HEK293 (cell line): ENCODE data around the gene PHLDB2.

Experiments
- KLF16 ChIP-seq: fragments of 450-650 bp; formaldehyde crosslinking; IDR thresholded peaks from 2 replicates; pipeline ENCODE4 v1.5.1; 2017; ENCODE audit warnings: missing biosample characterization, missing genetic modification characterization
- ZBTB7A ChIP-seq: fragments of 450-650 bp; formaldehyde crosslinking; IDR thresholded peaks from 2 replicates; pipeline ENCODE4 v1.5.1; 2016; ENCODE audit warnings: low read depth, missing biosample characterization, missing genetic modification characterization
- ZNF239 ChIP-seq: fragments of 450-650 bp; formaldehyde crosslinking; IDR thresholded peaks from 2 replicates; pipeline ENCODE4 v1.5.1; 2016; ENCODE audit warnings: missing biosample characterization, missing genetic modification characterization
- ZNF530 ChIP-seq: fragments of 450-650 bp; formaldehyde crosslinking; IDR thresholded peaks from 2 replicates; pipeline ENCODE4 v1.5.1; 2016; ENCODE audit warnings: low read depth, missing biosample characterization, missing genetic modification characterization
- ZSCAN23 ChIP-seq: fragments of 450-650 bp; formaldehyde crosslinking; IDR thresholded peaks from 2 replicates; pipeline ENCODE4 v1.5.1; 2016; ENCODE audit warnings: missing biosample characterization, missing genetic modification characterization
- TF ChIP-seq, protein P1 (sequence below): fragments of 450-650 bp; formaldehyde crosslinking; IDR thresholded peaks from 2 replicates; pipeline ENCODE4 v1.5.1; 2016; ENCODE audit warnings: missing biosample characterization, missing genetic modification characterization, low read depth
- TF ChIP-seq, protein P2 (sequence below): fragments of 450-650 bp; formaldehyde crosslinking; IDR thresholded peaks from 2 replicates; pipeline ENCODE4 v1.5.1; 2016; ENCODE audit warnings: missing biosample characterization, missing genetic modification characterization

DNA sequence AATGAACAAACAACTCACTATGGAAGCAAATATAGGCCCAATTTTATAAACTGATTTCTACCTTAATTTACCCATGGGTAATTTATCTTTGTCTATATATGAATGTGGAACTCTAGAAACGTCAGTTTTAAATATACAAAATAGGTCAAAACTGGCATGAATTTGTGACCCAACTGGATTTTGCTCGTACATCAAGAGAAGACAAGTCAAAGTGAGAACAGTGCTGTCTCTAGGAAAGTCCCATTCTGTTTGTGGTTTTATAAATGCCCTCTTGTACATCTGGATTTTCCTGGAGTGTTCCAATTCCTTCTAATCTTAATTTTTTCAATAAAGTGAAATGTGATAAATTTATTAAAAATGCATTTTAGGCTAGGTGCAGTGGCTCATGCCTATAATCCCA, 69.5 kb downstream of the PHLDB2 start:
- TF ChIP-seq ZSCAN23 (tag by site-specific recombination), result no peak
- no peak for TF ChIP-seq ZNF530 (tag by site-specific recombination)
- TF ChIP-seq, protein P1, sequence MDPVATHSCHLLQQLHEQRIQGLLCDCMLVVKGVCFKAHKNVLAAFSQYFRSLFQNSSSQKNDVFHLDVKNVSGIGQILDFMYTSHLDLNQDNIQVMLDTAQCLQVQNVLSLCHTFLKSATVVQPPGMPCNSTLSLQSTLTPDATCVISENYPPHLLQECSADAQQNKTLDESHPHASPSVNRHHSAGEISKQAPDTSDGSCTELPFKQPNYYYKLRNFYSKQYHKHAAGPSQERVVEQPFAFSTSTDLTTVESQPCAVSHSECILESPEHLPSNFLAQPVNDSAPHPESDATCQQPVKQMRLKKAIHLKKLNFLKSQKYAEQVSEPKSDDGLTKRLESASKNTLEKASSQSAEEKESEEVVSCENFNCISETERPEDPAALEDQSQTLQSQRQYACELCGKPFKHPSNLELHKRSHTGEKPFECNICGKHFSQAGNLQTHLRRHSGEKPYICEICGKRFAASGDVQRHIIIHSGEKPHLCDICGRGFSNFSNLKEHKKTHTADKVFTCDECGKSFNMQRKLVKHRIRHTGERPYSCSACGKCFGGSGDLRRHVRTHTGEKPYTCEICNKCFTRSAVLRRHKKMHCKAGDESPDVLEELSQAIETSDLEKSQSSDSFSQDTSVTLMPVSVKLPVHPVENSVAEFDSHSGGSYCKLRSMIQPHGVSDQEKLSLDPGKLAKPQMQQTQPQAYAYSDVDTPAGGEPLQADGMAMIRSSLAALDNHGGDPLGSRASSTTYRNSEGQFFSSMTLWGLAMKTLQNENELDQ, result no peak
- no peak for TF ChIP-seq ZNF239 (tag by site-specific recombination)
- TF ChIP-seq, protein P2, sequence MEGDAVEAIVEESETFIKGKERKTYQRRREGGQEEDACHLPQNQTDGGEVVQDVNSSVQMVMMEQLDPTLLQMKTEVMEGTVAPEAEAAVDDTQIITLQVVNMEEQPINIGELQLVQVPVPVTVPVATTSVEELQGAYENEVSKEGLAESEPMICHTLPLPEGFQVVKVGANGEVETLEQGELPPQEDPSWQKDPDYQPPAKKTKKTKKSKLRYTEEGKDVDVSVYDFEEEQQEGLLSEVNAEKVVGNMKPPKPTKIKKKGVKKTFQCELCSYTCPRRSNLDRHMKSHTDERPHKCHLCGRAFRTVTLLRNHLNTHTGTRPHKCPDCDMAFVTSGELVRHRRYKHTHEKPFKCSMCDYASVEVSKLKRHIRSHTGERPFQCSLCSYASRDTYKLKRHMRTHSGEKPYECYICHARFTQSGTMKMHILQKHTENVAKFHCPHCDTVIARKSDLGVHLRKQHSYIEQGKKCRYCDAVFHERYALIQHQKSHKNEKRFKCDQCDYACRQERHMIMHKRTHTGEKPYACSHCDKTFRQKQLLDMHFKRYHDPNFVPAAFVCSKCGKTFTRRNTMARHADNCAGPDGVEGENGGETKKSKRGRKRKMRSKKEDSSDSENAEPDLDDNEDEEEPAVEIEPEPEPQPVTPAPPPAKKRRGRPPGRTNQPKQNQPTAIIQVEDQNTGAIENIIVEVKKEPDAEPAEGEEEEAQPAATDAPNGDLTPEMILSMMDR (tag by site-specific recombination), result no peak
- TF ChIP-seq KLF16 (tag by site-specific recombination), result no peak
- TF ChIP-seq ZBTB7A (tag by site-specific recombination), result no peak
